DMS79 (cell line): ENCODE data around the gene HSPB8.
A peak's percentile ranks its signal among the peaks of the same experiment; 100 is the strongest.
"Not testable (repeated sequence)": the region's sequence is repeated elsewhere in the genome, so short reads cannot be mapped to it uniquely, and the experiment has no call there.

Experiments
- DNase-seq: peaks from one replicate; lab custom pipeline; 2025; lab: John Stamatoyannopoulos, UW

The HSPB8 gene

GRCh38 chr12:119206348-119207062 lies 27.8 kb downstream of the HSPB8 start:
- DNase-seq = no peak

GRCh38 chr12:119207063-119207560 lies 28.4 kb downstream of the HSPB8 start:
- DNase-seq = no peak

GRCh38 chr12:119208626-119209061 lies 29.9 kb downstream of the HSPB8 start:
- DNase-seq = no peak

GRCh38 chr12:119211884-119212283 lies 33.2 kb downstream of the HSPB8 start:
- no peak for DNase-seq

- DNase-seq = no peak
Observed at GRCh38 chr12:119216084-119216483, 37.4 kb downstream of the HSPB8 start.

- not testable (repeated sequence) for DNase-seq
Observed at GRCh38 chr12:119218875-119219274, 40.1 kb downstream of the HSPB8 start.

GRCh38 chr12:119222222-119222951 lies 43.7 kb downstream of the HSPB8 start:
- peak; percentile 69 for DNase-seq

GRCh38 chr12:119225454-119225853 lies 46.7 kb downstream of the HSPB8 start:
- DNase-seq = peak; percentile 88

- no peak for DNase-seq
Observed at GRCh38 chr12:119227292-119227691, 48.6 kb downstream of the HSPB8 start.

- no peak for DNase-seq
Observed at GRCh38 chr12:119229205-119229604, 50.5 kb downstream of the HSPB8 start.

- DNase-seq = no peak
Observed at GRCh38 chr12:119229837-119230236, 51.1 kb downstream of the HSPB8 start.

- no peak for DNase-seq
Observed at GRCh38 chr12:119230807-119231206, 52.1 kb downstream of the HSPB8 start.

- no peak for DNase-seq
Observed at GRCh38 chr12:119231774-119232173, 53.0 kb downstream of the HSPB8 start.

GRCh38 chr12:119235197-119235751 lies 56.5 kb downstream of the HSPB8 start:
- no peak for DNase-seq

GRCh38 chr12:119236372-119236771 lies 57.6 kb downstream of the HSPB8 start:
- DNase-seq = no peak

- DNase-seq = no peak
Observed at GRCh38 chr12:119239040-119239439, 60.3 kb downstream of the HSPB8 start.

- DNase-seq = no peak
Observed at GRCh38 chr12:119241049-119241448, 62.3 kb downstream of the HSPB8 start.

GRCh38 chr12:119241580-119242169 lies 62.9 kb downstream of the HSPB8 start:
- no peak for DNase-seq
